HG03025 (cell line): ENCODE measurements around the gene TOM1.

ENCODE experiments used
- ATAC-seq: cut with Tn5 transposase; IDR thresholded peaks from one replicate; pipeline ENCODE4 v1.9.1; 2021; ENCODE audit warnings: mild to moderate bottlenecking, moderate library complexity; ENCODE audit not compliant: unreplicated experiment, low FRiP score

Gene TOM1

GRCh38 chr22:35343664-35344550, 44.2 kb downstream of the TOM1 start:
- ATAC-seq, result no peak

- no peak for ATAC-seq
These were observed 45.4 kb downstream of the TOM1 start for GRCh38 chr22:35344956-35345690.

- ATAC-seq, result no peak
These were observed 46.3 kb downstream of the TOM1 start for GRCh38 chr22:35345808-35346505.

GRCh38 chr22:35346596-35347220, 47.0 kb downstream of the TOM1 start:
- ATAC-seq, result no peak

GRCh38 chr22:35347462-35347861, 47.8 kb downstream of the TOM1 start:
- ATAC-seq, result no peak

- ATAC-seq, result no peak
These were observed 48.4 kb downstream of the TOM1 start for GRCh38 chr22:35348026-35348590.

GRCh38 chr22:35348703-35349102, 49.0 kb downstream of the TOM1 start:
- no peak for ATAC-seq

- ATAC-seq, result no peak
These were observed 49.6 kb downstream of the TOM1 start for GRCh38 chr22:35349368-35349703.

- no peak for ATAC-seq
These were observed 50.2 kb downstream of the TOM1 start for GRCh38 chr22:35349704-35350538.

- ATAC-seq, result peak; percentile 54
These were observed 51.1 kb downstream of the TOM1 start for GRCh38 chr22:35350539-35351503.

GRCh38 chr22:35352214-35353111, 52.8 kb downstream of the TOM1 start:
- ATAC-seq, result no peak

- no peak for ATAC-seq
These were observed 53.6 kb downstream of the TOM1 start for GRCh38 chr22:35353318-35353717.

- no peak for ATAC-seq
These were observed 54.4 kb downstream of the TOM1 start for GRCh38 chr22:35354068-35354467.

- ATAC-seq, result no peak
These were observed 58.4 kb downstream of the TOM1 start for GRCh38 chr22:35357883-35358621.

- no peak for ATAC-seq
These were observed 59.8 kb downstream of the TOM1 start for GRCh38 chr22:35359380-35360065.

- ATAC-seq, result no peak
These were observed 61.4 kb downstream of the TOM1 start for GRCh38 chr22:35361001-35361558.
